ENCODE results near the gene P2RY2.

DNA sequence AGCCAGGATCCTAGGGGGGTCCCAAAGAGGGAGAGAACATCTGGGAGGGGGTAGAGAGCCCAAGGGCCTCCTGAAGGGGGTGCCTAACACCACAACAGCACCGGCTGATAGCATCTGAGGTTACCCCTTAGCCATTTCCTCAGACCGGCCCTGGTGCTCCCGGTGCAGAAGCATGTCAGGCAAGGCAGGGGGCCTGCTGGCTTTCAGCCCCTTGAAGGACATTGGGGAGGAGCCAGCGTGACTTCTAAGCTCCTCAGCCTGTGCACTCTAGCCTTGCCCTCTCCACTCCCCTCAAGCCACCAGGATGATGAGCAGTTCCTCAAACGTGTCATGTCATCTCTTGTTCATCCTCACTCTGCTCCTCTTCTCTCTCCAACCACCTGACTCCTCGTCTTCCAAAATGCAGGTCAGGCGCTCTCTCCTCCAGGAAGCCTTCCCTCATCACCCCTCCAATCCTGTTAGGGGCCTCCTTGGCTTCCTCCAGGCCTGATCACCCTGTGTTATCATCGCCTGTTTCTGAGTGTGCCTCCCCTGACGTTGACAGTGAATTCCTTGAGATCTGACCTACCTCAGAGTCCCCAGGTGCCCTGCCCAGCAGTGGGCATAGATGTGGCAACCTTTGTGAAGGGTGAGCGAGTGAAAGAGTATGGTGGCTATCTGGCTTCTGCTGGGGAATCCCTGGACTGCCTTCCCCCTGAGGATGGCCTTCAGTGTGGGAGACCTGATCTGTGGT, 6.1 kb downstream of the P2RY2 start:
- TF ChIP-seq, protein P1, sequence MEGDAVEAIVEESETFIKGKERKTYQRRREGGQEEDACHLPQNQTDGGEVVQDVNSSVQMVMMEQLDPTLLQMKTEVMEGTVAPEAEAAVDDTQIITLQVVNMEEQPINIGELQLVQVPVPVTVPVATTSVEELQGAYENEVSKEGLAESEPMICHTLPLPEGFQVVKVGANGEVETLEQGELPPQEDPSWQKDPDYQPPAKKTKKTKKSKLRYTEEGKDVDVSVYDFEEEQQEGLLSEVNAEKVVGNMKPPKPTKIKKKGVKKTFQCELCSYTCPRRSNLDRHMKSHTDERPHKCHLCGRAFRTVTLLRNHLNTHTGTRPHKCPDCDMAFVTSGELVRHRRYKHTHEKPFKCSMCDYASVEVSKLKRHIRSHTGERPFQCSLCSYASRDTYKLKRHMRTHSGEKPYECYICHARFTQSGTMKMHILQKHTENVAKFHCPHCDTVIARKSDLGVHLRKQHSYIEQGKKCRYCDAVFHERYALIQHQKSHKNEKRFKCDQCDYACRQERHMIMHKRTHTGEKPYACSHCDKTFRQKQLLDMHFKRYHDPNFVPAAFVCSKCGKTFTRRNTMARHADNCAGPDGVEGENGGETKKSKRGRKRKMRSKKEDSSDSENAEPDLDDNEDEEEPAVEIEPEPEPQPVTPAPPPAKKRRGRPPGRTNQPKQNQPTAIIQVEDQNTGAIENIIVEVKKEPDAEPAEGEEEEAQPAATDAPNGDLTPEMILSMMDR (IDR thresholded peaks at IDR 0.05) = no peak
- TF ChIP-seq EZH2phosphoT487 (IDR thresholded peaks at IDR 0.05; ENCODE audit: borderline replicate concordance, low read depth) = no peak
- no peak for TF ChIP-seq EP300 (IDR thresholded peaks at IDR 0.05; ENCODE audit: borderline replicate concordance in 1 of 2, low read depth in 1 of 2, low read length in 1 of 2)
- TF ChIP-seq, protein P2, sequence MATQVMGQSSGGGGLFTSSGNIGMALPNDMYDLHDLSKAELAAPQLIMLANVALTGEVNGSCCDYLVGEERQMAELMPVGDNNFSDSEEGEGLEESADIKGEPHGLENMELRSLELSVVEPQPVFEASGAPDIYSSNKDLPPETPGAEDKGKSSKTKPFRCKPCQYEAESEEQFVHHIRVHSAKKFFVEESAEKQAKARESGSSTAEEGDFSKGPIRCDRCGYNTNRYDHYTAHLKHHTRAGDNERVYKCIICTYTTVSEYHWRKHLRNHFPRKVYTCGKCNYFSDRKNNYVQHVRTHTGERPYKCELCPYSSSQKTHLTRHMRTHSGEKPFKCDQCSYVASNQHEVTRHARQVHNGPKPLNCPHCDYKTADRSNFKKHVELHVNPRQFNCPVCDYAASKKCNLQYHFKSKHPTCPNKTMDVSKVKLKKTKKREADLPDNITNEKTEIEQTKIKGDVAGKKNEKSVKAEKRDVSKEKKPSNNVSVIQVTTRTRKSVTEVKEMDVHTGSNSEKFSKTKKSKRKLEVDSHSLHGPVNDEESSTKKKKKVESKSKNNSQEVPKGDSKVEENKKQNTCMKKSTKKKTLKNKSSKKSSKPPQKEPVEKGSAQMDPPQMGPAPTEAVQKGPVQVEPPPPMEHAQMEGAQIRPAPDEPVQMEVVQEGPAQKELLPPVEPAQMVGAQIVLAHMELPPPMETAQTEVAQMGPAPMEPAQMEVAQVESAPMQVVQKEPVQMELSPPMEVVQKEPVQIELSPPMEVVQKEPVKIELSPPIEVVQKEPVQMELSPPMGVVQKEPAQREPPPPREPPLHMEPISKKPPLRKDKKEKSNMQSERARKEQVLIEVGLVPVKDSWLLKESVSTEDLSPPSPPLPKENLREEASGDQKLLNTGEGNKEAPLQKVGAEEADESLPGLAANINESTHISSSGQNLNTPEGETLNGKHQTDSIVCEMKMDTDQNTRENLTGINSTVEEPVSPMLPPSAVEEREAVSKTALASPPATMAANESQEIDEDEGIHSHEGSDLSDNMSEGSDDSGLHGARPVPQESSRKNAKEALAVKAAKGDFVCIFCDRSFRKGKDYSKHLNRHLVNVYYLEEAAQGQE (IDR thresholded peaks at IDR 0.05; ENCODE audit: low read depth, low read length) = no peak
- TF ChIP-seq, protein P3, sequence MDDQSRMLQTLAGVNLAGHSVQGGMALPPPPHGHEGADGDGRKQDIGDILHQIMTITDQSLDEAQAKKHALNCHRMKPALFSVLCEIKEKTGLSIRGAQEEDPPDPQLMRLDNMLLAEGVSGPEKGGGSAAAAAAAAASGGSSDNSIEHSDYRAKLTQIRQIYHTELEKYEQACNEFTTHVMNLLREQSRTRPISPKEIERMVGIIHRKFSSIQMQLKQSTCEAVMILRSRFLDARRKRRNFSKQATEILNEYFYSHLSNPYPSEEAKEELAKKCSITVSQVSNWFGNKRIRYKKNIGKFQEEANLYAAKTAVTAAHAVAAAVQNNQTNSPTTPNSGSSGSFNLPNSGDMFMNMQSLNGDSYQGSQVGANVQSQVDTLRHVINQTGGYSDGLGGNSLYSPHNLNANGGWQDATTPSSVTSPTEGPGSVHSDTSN (IDR thresholded peaks at IDR 0.05) = no peak
- no peak for TF ChIP-seq GABPA (IDR thresholded peaks at IDR 0.05; ENCODE audit: low read depth)
- no peak for TF ChIP-seq CHD2 (IDR thresholded peaks at IDR 0.05; ENCODE audit: low read length, partially characterized antibody)
- no peak for TF ChIP-seq RCOR1 (IDR thresholded peaks at IDR 0.05; ENCODE audit: low read length)
